Transverse colon (tissue), 4 donors: Measurements from ENCODE around the gene FOXR2. TPM values are rescaled to one million over a fixed set of nuclear protein-coding genes. Genes with fewer than 3 reads are reported as not detected.

Experiments used
- DNase-seq: peaks from one replicate; pipeline ENCODE4 v3.0.0-alpha.2; 2019
- H3K27ac ChIP-seq, 4 donors: fragments of 200-600 bp; sonication (generic); 2 replicates each; pipeline ENCODE4 v1.5.1; 2016 to 2018; ENCODE audit warnings: inconsistent platforms in 4 of 4
- H3K27me3 ChIP-seq: fragments of 200-600 bp; sonication (generic); 2 replicates; pipeline ENCODE4 v1.5.1; 2017; ENCODE audit warnings: inconsistent platforms
- H3K36me3 ChIP-seq, 4 donors: fragments of 200-600 bp; sonication (generic); 2 replicates each; pipeline ENCODE4 v1.5.1; 2017 to 2019; ENCODE audit warnings: inconsistent platforms in 4 of 4
- H3K4me1 ChIP-seq, 4 donors: fragments of 200-600 bp; sonication (generic); 2 replicates each; pipeline ENCODE4 v1.5.1; 2017 to 2020; ENCODE audit warnings: inconsistent platforms in 4 of 4
- H3K4me3 ChIP-seq, 4 donors: fragments of 200-600 bp; sonication (generic); 1 replicate in 1 of 4; 2 replicates in 3 of 4; pipeline versions ENCODE4 v1.5.1 to v1.6.1; 2017 to 2019; ENCODE audit warnings: inconsistent platforms in 4 of 4
- H3K9me3 ChIP-seq, 2 donors: fragments of 200-600 bp; sonication (generic); 2 replicates each; pipeline ENCODE4 v1.5.1; 2017 to 2019; ENCODE audit warnings: inconsistent platforms in 2 of 2
- CTCF ChIP-seq, 5 experiments: fragments of 200-600 bp in 3 of 5; fragments of 450-650 bp in 2 of 5; sonication (generic) in 3 of 5; IDR thresholded peaks; 1 replicate in 2 of 5; 2 replicates in 3 of 5; pipeline ENCODE4 v1.5.1; 2016 to 2017; ENCODE audit warnings: antibody characterized with exemption in 5 of 5, inconsistent platforms in 3 of 5, mild to moderate bottlenecking in 2 of 5, moderate library complexity in 1 of 5
- EP300 ChIP-seq: sonication (generic); formaldehyde crosslinking; IDR thresholded peaks from one replicate; pipeline ENCODE4 v1.6.1; 2017; ENCODE audit warnings: antibody characterized with exemption, low read depth
- POLR2A ChIP-seq: fragments of 450-650 bp; IDR thresholded peaks from one replicate; pipeline ENCODE4 v1.6.1; 2016; ENCODE audit warnings: antibody characterized with exemption, mild to moderate bottlenecking, moderate library complexity
- POLR2AphosphoS5 ChIP-seq, 3 donors: sonication (generic); formaldehyde crosslinking; IDR thresholded peaks; one replicate each; pipeline ENCODE4 v1.6.1; 2016; ENCODE audit warnings: antibody characterized with exemption in 3 of 3
- WGBS, 2 donors: methylation state at CpG; one replicate each; pipeline ENCODE4 v1.1.5; 2018; ENCODE audit warnings: low coverage in 1 of 2; 5-methylcytosine and 5-hydroxymethylcytosine counted together
- in situ Hi-C, 4 donors: fragments of 200-750 bp; cut with MboI; loops; one replicate each; pipeline versions ENCODE4 v1.15.0 to v1.15.1; 2017; ENCODE audit warnings: low sequenced_read_pairs in 3 of 4, low pct_ligation_motif_present in 1 of 4, low pct_unique_long_range_greater_than_20kb in 1 of 4
- intact Hi-C: fragments of 100-400 bp; cut with DNase I; formaldehyde crosslinking; loops from one replicate; pipeline ENCODE4 v1.15.1; 2023; ENCODE audit warnings: low total_unique reads
- total RNA-seq, 4 donors: library from RNA; depleted of rRNA; stranded (reverse); fragments of >200 nt; gene quantifications; one replicate each; pipeline ENCODE4 v1.1.0, GENCODE V29; 2016

The FOXR2 gene
- total RNA-seq, 4 donors from 2014 or later: not detected

DNA sequence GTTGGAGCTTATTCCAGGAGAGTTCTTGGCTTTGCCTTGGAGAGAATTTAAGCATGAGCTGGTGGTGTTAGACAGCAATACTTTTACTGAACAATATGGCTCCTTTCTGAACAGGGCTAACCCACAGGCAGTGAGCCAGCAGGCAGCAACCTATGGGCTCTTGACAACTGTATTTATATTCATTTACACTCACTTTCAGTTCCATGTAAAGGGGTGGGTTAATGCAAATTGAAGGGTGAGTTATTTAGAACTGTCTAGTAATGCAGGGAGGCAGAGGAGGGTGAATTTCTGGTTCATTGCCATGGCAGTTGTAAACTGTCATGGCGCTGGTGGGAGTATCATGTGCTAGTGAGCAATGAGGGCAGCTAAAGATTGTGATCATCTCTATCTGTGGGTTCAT is 15.7 kb downstream of the FOXR2 start:
- DNase-seq: no peak
- TF ChIP-seq POLR2A (no peak), CTCF (IDR thresholded peaks at IDR 0.05) (no peak), EP300 (no peak), POLR2AphosphoS5 (IDR thresholded peaks at IDR 0.05) (no peak)
- Histone ChIP-seq H3K9me3 (no peaks in the 10 kb centered on the region), H3K27me3 (no peaks in the 10 kb centered on the region), H3K27ac (no peak overlapping the region), H3K4me1 (no peaks in the 10 kb centered on the region), H3K36me3 (no peaks in the 10 kb centered on the region), H3K4me3 (no peak overlapping the region)
- whole genome bisulfite sequencing, 2 donors: 50% methylated on average over 1 of the region's 1 CpG; no CpG with 5 or more reads in 1 of the 2 donors
- in situ Hi-C loops: no loop called here
- intact Hi-C loops: no loop called here

DNA sequence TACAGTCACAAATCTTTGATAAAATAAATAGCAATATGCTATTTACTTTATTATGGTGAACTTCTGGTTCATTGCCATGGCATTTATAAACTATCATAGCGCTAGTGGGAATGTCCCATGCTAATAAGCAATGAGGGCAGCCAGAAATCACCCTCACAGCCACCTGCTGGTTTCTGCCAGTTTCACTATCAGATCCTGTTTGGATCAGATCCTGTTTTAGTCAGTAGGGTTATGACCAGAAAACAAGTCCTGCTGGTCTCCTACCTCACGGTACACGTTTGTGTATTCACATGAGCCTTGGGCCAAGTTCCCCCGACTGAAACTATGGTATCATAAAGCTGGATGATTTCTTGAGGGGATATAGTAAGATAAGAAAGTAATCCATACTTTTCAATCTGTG is 17.7 kb downstream of the FOXR2 start:
- WGBS, 2 donors: 39 to 40% methylated on average over 1 to 4 of the region's 4 CpGs
- Histone ChIP-seq H3K27me3 (no peaks in the 10 kb centered on the region), H3K4me1 (no peaks in the 10 kb centered on the region), H3K36me3 (no peaks in the 10 kb centered on the region), H3K27ac (no peak overlapping the region), H3K4me3 (no peak overlapping the region), H3K9me3 (no peaks in the 10 kb centered on the region)
- in situ Hi-C loops (no loop called here), intact Hi-C loops (no loop called here)
- no peak for DNase-seq
- TF ChIP-seq CTCF (IDR thresholded peaks at IDR 0.05): no peak
- no peak for TF ChIP-seq POLR2AphosphoS5 (IDR thresholded peaks at IDR 0.05)
- no peak for TF ChIP-seq EP300

DNA sequence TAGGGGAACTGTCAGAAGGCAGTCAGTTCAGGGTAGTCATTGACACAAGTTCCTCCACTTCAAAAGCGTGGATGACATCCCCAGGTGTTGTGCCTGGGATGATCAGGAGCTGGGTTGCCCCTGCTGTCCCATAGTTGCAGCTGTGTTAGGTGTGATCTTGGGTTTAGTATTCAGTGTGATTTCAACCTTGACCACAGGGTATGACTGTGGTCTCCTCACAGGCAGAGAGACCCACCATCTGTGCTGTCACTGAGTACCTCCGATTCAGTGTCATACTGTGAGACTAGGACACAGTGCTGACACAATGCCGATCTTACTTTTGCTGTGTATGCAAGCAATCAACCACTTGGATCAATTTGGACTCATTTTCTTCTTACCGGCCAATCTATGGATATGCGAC is 25.2 kb downstream of the FOXR2 start:
- Histone ChIP-seq H3K9me3 (no peaks in the 10 kb centered on the region), H3K36me3 (no peaks in the 10 kb centered on the region), H3K4me1 (no peaks in the 10 kb centered on the region), H3K4me3 (no peak overlapping the region), H3K27me3 (no peaks in the 10 kb centered on the region), H3K27ac (no peak overlapping the region)
- intact Hi-C loops (no loop called here), in situ Hi-C loops (no loop called here)
- no peak for TF ChIP-seq EP300
- no peak for TF ChIP-seq POLR2AphosphoS5 (IDR thresholded peaks at IDR 0.05)
- TF ChIP-seq CTCF (IDR thresholded peaks at IDR 0.05): no peak
- no peak for TF ChIP-seq POLR2A
- whole genome bisulfite sequencing, 2 donors: 93% methylated on average over 4 of the region's 5 CpGs; no CpG with 5 or more reads in 1 of the 2 donors
- no peak for DNase-seq

GRCh38 chrX:55659931-55660330 is 36.7 kb downstream of the FOXR2 start:
- H3K9me3 ChIP-seq: no peaks in the 10 kb centered on the region
- no peaks in the 10 kb centered on the region for H3K36me3 ChIP-seq
- H3K4me1 ChIP-seq: no peaks in the 10 kb centered on the region
- WGBS, 2 donors: 30% methylated on average over 2 of the region's 2 CpGs; no CpG with 5 or more reads in 1 of the 2 donors
- in situ Hi-C loops: no loop called here
- no peaks in the 10 kb centered on the region for H3K27me3 ChIP-seq
- H3K27ac ChIP-seq: no peak overlapping the region
- TF ChIP-seq EP300 (no peak), POLR2A (no peak), CTCF (IDR thresholded peaks at IDR 0.05) (no peak), POLR2AphosphoS5 (IDR thresholded peaks at IDR 0.05) (no peak)
- no peak for DNase-seq
- intact Hi-C loops: no loop called here
- H3K4me3 ChIP-seq: no peak overlapping the region
